GM21381 (cell line): Measurements from ENCODE around the gene TDRD3.
"Not testable (repeated sequence)": the region's sequence is repeated elsewhere in the genome, so short reads cannot be mapped to it uniquely, and the experiment has no call there.

Source experiments
- ATAC-seq: cut with Tn5 transposase; IDR thresholded peaks from one replicate; pipeline ENCODE4 v1.9.1; 2021; ENCODE audit warnings: mild to moderate bottlenecking, moderate library complexity; ENCODE audit not compliant: unreplicated experiment

The TDRD3 gene

GRCh38 chr13:60398379-60398891, 1.4 kb downstream of the TDRD3 start:
- no peak for ATAC-seq

GRCh38 chr13:60398907-60399589, 2.0 kb downstream of the TDRD3 start:
- no peak for ATAC-seq

GRCh38 chr13:60402022-60402421, 5.0 kb downstream of the TDRD3 start:
- no peak for ATAC-seq

- no peak for ATAC-seq
These were observed 10.1 kb downstream of the TDRD3 start for GRCh38 chr13:60407095-60407494.

GRCh38 chr13:60407852-60408251, 10.8 kb downstream of the TDRD3 start:
- ATAC-seq = not testable (repeated sequence)

- ATAC-seq = not testable (repeated sequence)
These were observed 12.7 kb downstream of the TDRD3 start for GRCh38 chr13:60409574-60410292.

GRCh38 chr13:60410299-60410698, 13.3 kb downstream of the TDRD3 start:
- no peak for ATAC-seq

- ATAC-seq = no peak
These were observed 14.4 kb downstream of the TDRD3 start for GRCh38 chr13:60411464-60411863.

GRCh38 chr13:60411983-60412382, 15.0 kb downstream of the TDRD3 start:
- no peak for ATAC-seq

GRCh38 chr13:60412909-60413616, 16.0 kb downstream of the TDRD3 start:
- no peak for ATAC-seq

- no peak for ATAC-seq
These were observed 17.2 kb downstream of the TDRD3 start for GRCh38 chr13:60414177-60414576.

GRCh38 chr13:60417734-60418133, 20.7 kb downstream of the TDRD3 start:
- ATAC-seq = no peak

- ATAC-seq = no peak
These were observed 21.9 kb downstream of the TDRD3 start for GRCh38 chr13:60418954-60419353.

- no peak for ATAC-seq
These were observed 28.3 kb downstream of the TDRD3 start for GRCh38 chr13:60425332-60425731.

- ATAC-seq = no peak
These were observed 29.1 kb downstream of the TDRD3 start for GRCh38 chr13:60426075-60426474.

GRCh38 chr13:60427285-60427684, 30.3 kb downstream of the TDRD3 start:
- ATAC-seq = peak; percentile 57

- peak; percentile 55 for ATAC-seq
These were observed 34.2 kb downstream of the TDRD3 start for GRCh38 chr13:60431108-60431700.

GRCh38 chr13:60433505-60433904, 36.5 kb downstream of the TDRD3 start:
- ATAC-seq = no peak

- ATAC-seq = peak; percentile 53
These were observed 38.8 kb downstream of the TDRD3 start for GRCh38 chr13:60435762-60436374.

- ATAC-seq = no peak
These were observed 42.2 kb downstream of the TDRD3 start for GRCh38 chr13:60439201-60439600.

GRCh38 chr13:60441761-60442160, 44.7 kb downstream of the TDRD3 start:
- ATAC-seq = no peak
